D721Med (cell line): Measurements from ENCODE around the gene BDKRB1.

ENCODE experiments used
- DNase-seq: peaks from one replicate; pipeline ENCODE4 v3.0.0; 2011; ENCODE audit warnings: low spot score; ENCODE audit not compliant: insufficient read length
- FAIRE-seq: peaks from 2 replicates; lab custom pipeline; 2011; peaks lifted over from hg19 to GRCh38; lab: Jason Lieb, UNC
- TF ChIP-seq, protein P1 (sequence below): IDR thresholded peaks from 2 replicates; pipeline ENCODE4 v1.5.1; 2012; ENCODE audit warnings: mild to moderate bottlenecking, control low read depth; ENCODE audit not compliant: insufficient read depth; ENCODE audit errors: missing control alignments

The BDKRB1 gene

DNA sequence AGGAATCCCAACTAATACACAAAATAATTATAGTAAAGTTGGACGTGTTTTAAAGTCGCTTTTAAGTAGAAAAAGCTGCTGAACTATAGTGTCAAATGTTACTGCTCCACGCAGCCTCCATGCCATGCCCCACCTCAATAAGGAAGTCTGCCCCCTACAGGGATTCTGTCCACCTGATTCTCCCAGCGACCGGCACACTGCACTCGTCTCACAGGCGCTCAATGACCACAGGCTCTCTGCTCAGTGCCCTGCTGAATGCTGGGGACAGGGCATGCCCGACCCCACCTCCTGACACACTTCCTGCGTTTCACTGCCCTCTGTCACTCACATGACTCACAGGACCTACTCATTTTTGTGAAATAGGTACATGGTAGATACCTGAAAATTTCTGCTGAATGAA, 48.9 kb downstream of the BDKRB1 start:
- no peak for FAIRE-seq
- DNase-seq: no peak

DNA sequence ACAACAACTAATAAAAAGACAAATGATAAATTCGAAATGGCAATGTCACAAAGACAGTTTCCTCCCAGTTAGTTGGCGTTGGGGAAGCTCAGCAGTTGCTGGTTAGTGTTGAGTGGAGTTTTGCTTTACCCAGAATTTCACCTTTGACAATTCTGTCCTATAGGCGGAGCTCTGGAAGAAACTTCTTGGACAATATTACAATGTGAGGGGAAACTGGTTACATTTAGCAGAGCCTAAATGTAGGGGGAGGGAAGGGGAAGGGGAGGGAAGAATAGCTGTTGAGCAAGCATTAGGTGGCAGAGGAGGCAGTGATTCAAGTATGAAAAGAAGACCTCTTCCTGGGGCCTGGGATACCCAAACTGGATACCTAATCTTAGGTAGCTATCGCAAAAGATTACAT, 51.4 kb downstream of the BDKRB1 start:
- TF ChIP-seq, protein P1, sequence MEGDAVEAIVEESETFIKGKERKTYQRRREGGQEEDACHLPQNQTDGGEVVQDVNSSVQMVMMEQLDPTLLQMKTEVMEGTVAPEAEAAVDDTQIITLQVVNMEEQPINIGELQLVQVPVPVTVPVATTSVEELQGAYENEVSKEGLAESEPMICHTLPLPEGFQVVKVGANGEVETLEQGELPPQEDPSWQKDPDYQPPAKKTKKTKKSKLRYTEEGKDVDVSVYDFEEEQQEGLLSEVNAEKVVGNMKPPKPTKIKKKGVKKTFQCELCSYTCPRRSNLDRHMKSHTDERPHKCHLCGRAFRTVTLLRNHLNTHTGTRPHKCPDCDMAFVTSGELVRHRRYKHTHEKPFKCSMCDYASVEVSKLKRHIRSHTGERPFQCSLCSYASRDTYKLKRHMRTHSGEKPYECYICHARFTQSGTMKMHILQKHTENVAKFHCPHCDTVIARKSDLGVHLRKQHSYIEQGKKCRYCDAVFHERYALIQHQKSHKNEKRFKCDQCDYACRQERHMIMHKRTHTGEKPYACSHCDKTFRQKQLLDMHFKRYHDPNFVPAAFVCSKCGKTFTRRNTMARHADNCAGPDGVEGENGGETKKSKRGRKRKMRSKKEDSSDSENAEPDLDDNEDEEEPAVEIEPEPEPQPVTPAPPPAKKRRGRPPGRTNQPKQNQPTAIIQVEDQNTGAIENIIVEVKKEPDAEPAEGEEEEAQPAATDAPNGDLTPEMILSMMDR: no peak
- FAIRE-seq: no peak
- DNase-seq: no peak

More for the DNA sequence above, 48.9 kb downstream of the BDKRB1 start:
- TF ChIP-seq, protein P1: peak; percentile 9

DNA sequence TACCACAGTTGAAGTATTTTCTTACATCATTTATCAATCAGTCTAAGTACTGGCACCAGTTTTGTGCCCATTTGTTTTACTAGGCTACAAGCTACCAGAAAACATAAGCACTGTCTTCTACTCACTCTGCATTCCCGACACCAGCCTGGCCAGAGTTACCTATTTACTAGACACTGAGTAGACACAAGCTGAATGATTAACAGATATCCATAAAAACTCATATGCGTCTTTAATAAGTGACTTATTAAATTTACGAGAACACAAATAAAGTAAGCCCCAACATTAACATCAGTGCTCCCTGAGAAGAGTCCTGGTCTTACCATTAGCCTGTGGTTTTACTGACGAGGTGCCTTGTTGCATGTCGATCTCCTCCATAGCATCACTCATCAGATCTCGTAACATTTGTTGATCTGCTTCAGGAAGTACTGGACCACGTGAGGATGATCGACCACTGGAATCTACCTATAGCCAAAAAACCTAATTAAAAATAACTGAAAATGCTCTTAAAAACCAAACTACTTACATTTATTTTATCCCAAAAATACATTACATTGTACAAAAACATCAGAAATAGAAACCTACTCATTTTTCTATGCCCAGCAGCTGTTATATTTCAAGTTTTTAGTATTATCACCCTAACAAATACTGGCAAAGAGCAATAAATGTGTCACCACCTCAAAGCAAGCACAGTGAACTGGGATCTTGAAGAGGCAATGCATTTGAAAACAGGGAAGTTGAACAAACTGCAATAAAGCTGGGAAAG, 53.3 kb downstream of the BDKRB1 start:
- no peak for FAIRE-seq
- TF ChIP-seq, protein P1: no peak
- no peak for DNase-seq

DNA sequence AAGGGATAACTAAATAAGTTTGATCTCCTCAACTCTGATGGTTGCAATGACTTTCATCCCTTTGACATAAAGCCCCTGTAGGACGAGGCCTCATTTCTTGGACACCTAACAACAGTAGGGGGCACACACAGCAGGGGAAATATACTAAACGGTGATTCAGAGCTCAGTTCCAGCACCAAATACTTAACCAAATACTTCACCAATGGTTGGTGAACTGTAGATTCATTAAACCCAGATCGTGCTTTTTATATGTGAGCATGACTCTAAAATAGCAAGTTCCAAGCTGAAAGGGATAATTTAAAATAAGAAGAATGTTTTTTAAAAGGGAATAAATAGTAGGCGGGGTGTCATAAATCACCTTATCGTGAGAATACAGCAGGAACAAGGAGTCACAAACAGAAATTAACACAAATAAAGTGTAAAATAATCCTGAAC, 53.9 kb downstream of the BDKRB1 start:
- TF ChIP-seq, protein P1: peak; percentile 22

DNA sequence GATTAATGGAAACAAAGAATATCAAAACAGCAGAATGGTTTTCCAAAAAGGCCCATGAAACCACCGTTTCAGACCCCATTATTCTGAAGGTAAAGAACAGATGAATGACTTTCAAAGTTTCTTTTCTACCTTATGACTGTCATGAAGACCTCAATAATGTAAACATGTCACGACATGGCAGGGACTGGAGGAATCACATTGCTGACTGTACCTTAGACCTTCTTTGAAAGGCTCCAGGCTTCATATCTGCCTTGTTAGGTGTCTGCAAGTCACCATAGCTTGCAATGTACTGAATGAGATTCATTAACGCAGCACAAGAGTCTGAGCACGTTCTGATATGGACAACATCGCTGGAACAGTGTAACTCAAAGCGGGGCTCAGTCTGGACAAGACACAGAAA, 54.9 kb downstream of the BDKRB1 start:
- DNase-seq (no peak), FAIRE-seq (no peak)
- TF ChIP-seq, protein P1: no peak

More for the DNA sequence above, 53.9 kb downstream of the BDKRB1 start:
- no peak for DNase-seq
- no peak for FAIRE-seq
